A673 (cell line): ENCODE data around the gene PLEK2.

Experiments
- EZH2 ChIP-seq: fragments of 200-600 bp; sonication (generic); IDR thresholded peaks from 2 replicates; pipeline ENCODE4 v1.6.1; 2017; ENCODE audit warnings: borderline replicate concordance, low read depth, mild to moderate bottlenecking, mixed read lengths, antibody characterized with exemption, low read length; ENCODE audit not compliant: poor library complexity, severe bottlenecking
- TF ChIP-seq, protein P1 (sequence below): fragments of 300-800, 200-600 bp; sonication (generic); conservative IDR thresholded peaks from 2 replicates; pipeline ENCODE4 v1.5.1; 2017; ENCODE audit warnings: low read depth, mild to moderate bottlenecking, antibody characterized with exemption, low read length, moderate library complexity, mixed read lengths

DNA sequence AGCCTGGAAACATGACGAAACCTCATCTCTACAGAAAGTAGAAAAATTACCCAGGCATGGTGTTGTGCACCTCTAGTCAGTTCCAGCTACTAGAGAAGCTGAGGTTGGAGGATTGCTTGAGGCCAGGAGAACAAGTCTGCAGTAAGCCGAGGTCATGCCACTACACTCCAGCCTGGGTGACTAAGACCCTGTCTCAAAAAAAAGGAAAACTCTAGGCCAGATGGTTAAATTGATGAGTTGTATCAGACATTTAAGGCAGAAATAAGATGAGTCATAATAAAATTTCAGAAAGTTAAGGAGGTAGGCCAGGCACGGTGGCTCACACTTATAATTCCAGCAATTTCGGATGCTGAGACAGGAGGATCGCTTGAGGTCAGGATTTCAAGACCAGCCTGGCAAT is 41.1 kb downstream of the PLEK2 start:
- TF ChIP-seq, protein P1, sequence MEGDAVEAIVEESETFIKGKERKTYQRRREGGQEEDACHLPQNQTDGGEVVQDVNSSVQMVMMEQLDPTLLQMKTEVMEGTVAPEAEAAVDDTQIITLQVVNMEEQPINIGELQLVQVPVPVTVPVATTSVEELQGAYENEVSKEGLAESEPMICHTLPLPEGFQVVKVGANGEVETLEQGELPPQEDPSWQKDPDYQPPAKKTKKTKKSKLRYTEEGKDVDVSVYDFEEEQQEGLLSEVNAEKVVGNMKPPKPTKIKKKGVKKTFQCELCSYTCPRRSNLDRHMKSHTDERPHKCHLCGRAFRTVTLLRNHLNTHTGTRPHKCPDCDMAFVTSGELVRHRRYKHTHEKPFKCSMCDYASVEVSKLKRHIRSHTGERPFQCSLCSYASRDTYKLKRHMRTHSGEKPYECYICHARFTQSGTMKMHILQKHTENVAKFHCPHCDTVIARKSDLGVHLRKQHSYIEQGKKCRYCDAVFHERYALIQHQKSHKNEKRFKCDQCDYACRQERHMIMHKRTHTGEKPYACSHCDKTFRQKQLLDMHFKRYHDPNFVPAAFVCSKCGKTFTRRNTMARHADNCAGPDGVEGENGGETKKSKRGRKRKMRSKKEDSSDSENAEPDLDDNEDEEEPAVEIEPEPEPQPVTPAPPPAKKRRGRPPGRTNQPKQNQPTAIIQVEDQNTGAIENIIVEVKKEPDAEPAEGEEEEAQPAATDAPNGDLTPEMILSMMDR = no peak
- no peak for TF ChIP-seq EZH2
